ENCODE measurements around the gene PPP1CA. TPM values are rescaled to one million over a fixed set of nuclear protein-coding genes. Genes with fewer than 3 reads are reported as not detected.

Gene PPP1CA
- total RNA-seq: 100 to 1,000 TPM; 308 to 323 TPM

DNA sequence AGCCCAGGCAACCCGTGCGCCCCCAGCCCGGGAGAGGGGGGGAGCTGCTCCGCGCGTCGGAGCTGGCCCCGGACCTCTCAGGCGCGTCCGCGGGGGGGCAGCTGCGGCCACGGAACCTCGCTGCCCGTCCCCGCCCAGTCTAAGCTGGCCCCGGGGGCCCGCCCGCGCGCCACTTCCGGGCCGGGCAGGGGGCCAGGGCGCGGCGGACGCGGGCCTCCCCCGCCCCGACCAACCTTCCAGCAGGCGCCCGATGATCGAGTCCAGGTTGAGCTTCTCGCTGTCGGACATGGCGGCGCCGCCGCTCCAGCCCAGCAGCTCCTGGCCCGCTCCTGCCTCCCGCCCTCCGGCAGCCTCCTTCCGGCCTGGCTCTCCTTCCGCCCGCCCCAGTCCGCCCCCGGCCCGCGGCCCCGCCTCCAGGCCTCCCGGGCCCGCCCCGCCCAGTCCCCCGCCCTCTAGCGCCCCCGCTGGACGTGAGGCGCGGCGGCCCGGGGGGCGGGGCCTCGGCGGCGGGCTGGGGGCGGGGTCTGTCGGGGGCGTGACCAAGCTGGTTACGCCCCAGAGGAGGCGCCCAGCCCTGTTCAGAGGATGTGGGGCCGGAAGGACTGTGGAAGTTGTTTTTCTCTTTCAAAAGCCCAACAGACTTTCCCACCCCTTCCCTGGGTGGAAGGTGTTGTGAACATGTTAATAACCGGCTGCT is at the start of gene PPP1CA:
Gene PPP1CA, minus strand, starts transcription at position 364 of the 697 bp plus-strand sequence. Its CDS starts 76 bp downstream, at position 288.
- ChIA-PET POLR2A (interaction anchor here (0.5 to 3.2 kb wide), 15 partner anchors 10 to 132 kb away, joined by 3 to 26 read pairs (median 4); partner anchors contain the start of genes CLCF1, PITPNM1, POLD4 and PTPRCAP), CTCF (interaction anchor here (0.7 to 5.0 kb wide), 26 partner anchors 8 to 229 kb away, joined by 3 to 34 read pairs (median 5); partner anchors contain the start of genes NUDT8, PITPNM1, PTPRCAP and RAD9A)

DNA sequence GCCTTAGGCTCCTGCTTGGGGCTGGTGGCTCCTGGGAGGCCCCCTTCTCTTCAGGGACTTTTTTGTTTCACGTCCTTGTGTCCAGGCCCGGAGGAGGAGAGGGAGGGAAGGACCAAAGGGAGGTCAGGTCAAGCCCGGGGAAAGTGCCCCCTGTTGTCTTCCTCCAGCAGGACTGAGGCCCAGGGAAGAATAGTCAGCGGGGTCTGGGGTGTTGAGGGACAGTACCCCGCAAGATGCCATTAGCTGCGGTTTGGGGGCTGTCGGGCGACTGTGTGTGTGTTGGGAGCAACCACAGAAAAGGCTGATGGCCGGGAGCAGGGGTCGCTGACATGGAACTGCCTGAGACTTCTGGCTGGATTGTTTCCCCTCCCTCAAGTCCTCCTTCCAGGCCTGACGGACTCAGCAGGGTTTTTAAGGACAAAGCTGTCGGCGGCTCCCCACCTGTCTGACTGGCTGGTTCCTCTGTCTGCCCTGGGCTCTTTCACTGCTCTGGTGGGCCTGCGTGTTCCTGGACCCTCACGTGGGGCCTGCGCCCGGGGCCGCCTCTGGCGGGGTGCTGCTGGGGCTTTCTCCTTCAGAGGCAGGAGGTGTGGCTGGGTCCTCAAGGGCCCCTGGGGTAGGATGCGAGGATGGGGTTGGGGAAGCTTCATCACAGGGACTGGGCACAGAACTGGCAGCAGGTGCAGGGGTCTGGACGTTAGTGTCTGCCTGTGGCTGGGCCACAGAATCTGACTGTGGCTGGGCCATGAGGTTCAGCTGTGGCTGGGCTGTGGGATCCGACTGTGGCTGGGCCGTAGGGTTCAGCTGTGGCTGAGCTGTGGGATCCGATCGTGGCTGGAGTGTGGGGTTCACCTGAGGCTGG is 49.4 kb upstream of the PPP1CA start:
- ChIA-PET POLR2A (interaction anchor here (0.9 to 1.4 kb wide), 3 partner anchors 10 to 17 kb away, joined by 3 to 4 read pairs (median 3); partner anchors contain the start of gene PTPRCAP), CTCF (no interaction called here)

DNA sequence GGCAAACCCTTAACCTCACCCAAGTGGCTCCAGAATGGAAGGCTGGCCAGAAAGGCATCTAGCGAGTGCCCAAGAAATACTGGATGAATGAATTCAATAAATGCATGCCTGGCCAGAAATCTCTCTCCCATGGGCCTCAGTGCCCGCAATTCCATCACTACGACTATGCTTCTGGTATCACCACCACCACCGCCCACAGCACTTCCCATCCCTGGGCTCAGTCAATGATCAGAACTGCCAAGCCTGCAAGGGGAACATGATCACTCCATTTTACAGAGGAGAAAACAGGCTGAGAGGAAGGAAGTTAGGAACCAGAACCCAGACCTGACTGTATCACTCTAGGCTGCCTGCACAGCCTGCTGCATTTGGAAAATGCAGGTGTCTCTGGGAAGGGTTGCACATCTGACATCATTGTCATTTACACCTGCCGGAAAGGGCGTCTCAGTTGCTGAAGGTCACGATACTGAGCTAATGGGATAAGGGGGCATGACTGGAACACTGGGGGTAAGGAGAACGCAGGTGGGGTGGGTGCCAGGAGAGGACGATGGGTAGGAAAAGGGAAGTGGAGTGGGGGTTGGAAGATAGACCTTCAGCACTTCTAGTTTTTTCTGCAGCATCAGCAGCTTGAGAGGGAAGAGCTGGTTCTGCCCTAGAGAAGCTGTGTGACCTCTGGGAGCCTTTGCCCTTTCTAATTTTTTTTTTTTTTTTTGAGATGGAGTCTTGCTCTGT is 47.6 kb upstream of the PPP1CA start:
- CTCF ChIA-PET: no interaction called here
- POLR2A ChIA-PET: interaction anchor here (0.7 to 1.6 kb wide), 3 partner anchors 8 to 20 kb away, joined by 4 to 6 read pairs (median 4); partner anchors contain the start of genes PTPRCAP and TMEM134

DNA sequence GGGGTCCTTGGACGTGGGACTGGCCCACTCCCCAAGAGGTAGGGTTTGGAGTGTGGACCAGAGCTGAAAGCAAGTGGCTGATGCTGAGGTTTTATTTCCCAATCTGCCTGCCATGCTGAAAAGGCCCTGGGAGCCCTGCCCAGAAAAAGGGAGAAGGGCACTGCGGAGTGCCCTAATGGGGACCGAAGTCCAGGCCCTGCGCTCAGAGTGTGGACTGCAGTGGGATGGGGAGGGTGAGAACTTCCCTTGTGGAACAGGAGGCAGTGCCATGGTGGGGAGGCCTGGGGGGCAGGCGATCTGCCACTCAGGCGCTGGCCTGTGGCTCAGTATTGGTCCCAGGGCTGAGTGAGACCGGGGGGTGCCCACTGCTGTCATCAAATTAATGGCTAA is 46.6 kb upstream of the PPP1CA start:
- ChIA-PET POLR2A (interaction anchor here (1.2 kb wide), 1 partner anchor 20 kb away, joined by 4 read pairs; no protein-coding TSS in a partner anchor), CTCF (no interaction called here)

DNA sequence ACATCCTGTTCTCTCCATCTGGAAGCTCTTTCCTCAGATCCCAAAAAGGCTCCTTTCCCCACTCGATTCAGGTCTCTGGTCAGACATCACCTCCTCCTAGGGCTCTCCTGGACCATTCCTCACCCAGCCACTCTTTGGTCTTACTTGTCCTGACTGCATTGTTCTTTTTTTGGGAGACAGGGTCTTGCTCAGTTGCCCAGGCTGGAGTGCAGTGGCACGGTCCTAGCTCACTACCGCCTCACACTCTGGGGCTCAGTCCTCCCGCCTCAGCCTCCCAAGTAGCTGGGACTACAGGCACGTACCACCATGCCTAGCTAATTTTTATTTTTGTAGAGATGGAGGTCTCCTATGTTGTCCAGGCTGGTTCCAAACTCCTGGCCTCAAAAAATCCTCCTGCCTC is 43.9 kb upstream of the PPP1CA start:
- ChIA-PET CTCF (no interaction called here), POLR2A (interaction anchor here (0.6 to 1.2 kb wide), 3 partner anchors 9 to 43 kb away, joined by 3 to 7 read pairs (median 5); no protein-coding TSS in a partner anchor)

DNA sequence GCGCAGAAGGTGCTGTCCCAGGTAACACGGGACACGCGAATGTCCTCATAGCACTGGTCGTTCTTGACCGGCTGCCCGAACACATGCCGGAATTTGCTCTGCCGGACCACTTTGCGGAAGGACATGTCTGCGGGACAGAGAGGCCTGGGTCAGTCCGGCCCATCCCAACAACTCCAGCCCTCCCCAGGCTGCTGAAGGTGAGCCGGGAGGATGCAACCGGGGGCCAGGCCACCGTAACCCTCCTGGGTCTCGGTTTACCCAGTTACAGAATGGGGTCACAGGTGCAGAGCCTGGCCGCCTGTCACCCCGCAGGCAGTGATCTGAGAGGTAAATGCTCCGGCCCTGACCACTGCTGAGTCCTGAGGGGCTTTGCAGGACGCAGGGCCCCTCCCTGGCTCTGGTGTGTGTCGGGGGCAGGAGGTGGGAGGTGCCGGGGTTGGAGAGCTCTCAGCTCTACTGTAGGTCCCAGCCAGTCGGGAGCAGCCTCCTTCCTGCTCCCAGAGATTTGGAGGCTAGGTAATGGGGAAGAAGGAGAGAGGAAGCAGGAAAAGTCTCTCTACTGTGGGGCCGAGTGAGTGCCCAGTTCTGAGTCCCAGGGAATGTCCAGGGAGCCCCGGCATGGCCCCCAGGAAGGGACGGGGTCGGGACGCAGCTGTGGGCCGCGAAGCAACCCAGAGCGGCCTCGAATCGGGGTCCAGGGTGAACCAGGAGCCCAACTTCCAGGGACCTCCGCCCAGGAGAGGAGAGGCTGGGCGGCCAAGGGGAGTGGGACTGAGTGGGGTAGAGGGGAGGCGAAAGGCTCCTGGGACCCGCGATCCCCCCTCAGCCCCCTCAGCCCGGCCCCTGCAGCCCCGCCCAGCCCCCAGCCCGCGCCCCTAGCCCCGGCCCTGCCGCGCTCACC is 41.1 kb upstream of the PPP1CA start:
- POLR2A ChIA-PET: interaction anchor here (0.6 to 1.1 kb wide), 3 partner anchors 30 to 43 kb away, joined by 3 to 7 read pairs (median 4); no protein-coding TSS in a partner anchor
- CTCF ChIA-PET: no interaction called here

DNA sequence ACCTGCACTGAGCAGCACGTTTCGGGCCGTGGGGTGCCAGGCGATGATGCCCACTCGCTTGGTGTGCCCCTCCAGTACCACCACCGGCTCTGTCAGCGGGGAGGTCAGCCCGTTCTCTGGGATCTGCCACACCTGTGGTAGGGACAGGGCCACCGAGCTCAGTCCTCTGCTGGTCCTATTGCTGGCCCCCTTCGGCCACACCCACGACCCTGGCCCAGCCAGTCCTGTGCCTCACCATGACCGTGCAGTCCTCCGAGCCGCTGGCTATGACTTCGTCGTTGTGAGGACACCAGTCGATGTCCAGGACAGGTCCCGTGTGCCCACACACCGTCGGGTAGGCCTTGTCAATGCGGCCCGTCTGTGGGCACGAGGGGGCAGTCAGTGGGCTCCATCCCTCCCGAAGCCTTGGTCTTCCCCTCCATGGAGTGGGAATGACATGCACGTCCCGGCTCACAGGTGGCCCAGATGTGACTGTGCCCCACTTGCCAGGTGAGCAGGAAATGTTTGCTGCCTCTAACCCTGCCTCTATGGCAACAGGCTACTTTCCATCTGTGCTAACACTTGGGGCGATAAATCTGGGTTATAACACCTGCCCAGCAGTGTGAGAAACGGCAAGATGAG is 40.2 kb upstream of the PPP1CA start:
- ChIA-PET CTCF (no interaction called here), POLR2A (interaction anchor here (0.9 kb wide), 1 partner anchor 35 kb away, joined by 3 read pairs; no protein-coding TSS in a partner anchor)

DNA sequence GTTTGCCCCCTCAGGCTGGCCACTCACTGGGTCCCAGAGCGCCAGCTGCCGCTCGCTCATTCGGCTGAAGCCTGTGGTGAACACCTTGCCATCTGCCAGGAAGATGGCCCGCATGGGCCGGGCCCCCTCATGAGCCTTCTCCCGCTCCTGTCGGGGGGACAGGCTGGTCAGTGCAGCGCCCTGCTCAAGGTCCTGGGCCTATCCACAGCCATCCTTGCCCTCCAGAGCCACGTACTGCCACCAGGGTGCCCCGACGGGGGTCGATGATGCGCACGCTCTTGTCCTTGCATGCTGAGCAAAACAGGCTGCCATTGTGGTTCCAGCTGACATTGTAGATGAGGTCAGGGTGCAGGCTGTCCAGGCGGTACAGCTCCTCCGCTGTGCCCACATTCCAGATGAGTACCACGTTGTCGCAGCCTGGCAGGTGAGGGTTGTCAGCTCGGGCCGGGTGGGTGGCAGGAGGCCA is 39.5 kb upstream of the PPP1CA start:
- POLR2A ChIA-PET: interaction anchor here (0.6 to 0.9 kb wide), 2 partner anchors 8 to 34 kb away, joined by 3 to 4 read pairs; no protein-coding TSS in a partner anchor
- CTCF ChIA-PET: interaction anchor here (0.6 kb wide), 1 partner anchor 24 kb away, joined by 3 read pairs; no protein-coding TSS in a partner anchor

DNA sequence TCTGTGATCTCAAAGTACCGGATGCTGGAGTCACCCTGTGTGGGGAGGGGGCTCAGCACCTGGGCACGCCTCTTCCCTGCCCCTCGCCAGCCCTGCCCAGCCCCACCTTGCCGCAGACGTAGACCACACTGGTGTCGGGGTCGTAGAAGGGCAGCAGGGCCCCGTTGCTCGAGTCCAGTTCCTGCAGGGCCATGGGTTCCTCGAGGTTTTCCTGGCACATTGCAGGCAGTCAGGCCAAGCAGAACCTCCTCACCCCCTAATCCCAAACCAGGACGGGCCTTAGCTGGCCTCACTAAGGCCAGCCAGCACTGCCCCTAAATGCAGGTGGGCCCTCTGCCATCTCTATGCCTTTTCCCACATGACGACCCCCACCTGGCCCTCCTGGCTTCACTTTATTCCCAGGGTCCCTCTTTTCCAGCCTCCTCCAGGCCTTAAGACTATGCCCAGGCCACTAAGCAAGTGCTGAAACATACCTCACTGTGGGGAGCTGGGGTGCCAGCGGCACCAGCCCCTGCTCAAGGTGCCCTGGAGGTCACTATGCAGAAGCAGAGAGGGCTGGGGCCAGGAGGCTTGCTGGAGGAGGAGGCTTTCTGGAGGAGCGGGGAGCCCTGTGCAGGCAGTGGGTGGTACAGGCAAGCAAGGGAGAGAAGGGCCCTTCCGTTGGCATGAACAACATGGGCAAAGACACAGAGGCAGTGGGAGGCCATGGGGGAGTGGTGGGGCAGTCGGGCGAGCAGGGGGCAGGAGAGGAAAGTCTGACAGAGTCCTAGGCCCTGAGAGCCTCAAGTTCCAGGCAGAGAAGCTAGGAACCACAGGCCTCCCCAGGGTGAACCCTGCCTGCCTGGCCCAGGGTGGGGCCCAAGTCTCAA is 38.8 kb upstream of the PPP1CA start:
- CTCF ChIA-PET: interaction anchor here (0.6 kb wide), 1 partner anchor 24 kb away, joined by 3 read pairs; no protein-coding TSS in a partner anchor
- POLR2A ChIA-PET: interaction anchor here (0.6 to 4.7 kb wide), 5 partner anchors 9 to 39 kb away, joined by 3 to 39 read pairs (median 4); partner anchors contain the start of genes PPP1CA and RPS6KB2

DNA sequence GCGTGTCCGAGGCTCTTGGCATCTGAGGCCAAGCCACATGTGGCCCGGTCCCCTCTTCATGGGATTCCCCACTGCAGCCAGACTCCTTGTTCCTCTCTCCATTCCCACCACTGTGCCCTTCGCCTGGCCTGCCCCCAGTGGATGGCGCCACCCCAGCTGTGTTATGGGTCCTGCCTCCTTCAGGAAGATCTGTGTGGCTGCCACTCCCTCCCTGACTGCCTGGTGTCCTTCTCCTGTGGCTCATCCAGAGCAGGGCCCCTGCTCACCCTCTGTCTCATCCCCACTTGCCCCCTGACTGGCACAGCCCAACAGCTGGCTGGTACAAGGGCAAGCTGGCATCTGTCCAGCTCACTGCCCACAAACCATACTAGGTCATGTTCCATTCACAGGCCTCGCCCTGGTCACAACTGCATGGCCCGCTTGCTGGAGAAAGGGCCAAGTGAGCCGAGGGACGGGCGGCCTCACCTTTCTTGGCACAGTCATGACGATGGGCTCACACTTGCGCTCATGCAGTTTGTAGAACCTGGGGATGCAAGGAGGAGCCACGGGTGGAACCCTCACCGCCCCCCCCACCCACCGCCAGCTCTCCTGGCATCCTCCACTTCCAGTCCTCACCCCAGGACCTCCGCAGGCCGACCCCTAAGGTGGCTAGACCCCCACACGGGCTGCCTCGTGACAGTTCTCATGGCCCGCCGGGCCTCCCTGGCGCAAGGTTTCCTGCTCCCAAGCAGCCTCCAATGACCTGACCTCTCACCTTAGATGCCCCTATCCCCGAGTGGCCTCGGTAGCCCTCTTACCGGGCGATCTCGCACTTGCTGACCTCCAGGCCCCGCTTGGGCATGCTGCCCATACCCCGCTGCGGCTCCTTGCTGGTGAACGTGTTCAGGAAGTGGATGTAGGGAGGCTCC is 37.9 kb upstream of the PPP1CA start:
- ChIA-PET POLR2A (interaction anchor here (0.5 to 5.6 kb wide), 9 partner anchors 11 to 46 kb away, joined by 3 to 79 read pairs (median 25); partner anchors contain the start of genes AIP, PPP1CA, RPS6KB2 and TBC1D10C), CTCF (interaction anchor here (0.8 to 1.5 kb wide), 9 partner anchors 19 to 49 kb away, joined by 3 to 7 read pairs (median 4); partner anchors contain the start of genes AIP and TBC1D10C)

DNA sequence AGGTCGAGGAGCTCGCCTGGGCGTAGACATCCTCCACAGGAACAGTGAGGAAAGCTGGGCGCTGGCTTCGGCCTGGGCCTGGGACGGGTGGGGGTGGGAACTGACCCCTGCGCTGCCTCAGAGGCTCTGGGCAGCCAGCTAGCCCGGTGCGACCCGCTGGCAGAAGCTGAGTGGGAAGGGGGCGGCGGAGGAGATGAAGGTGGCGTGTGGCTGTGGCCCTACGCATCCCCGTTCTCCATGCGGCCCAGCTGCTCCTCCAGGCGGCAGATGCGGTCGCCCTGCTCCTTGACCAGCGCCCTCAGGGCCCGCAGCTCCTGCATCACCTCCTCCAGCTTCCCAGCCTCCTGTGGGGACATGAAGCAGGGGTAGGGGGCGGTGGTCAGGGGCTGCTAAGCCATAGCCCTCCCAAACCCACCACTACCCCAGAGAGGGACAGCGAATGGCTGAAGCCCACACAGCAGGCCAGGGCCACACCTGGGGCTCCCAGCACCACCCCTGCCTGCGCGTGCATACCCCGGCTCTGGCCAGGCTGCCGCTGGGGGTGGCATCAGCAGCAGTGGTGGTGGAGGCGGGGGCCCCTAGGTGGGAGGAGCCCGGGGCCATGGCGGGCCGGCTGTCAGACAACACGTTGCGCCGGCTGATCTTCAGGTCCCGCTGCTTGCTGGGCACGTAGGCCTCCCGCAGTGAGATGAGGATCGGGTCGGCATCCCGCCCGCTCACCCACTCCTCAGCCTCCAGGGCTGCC is 36.7 kb upstream of the PPP1CA start:
- ChIA-PET POLR2A (interaction anchor here (0.6 to 5.6 kb wide), 16 partner anchors 10 to 206 kb away, joined by 3 to 79 read pairs (median 12); partner anchors contain the start of genes AIP, PPP1CA, RAD9A and RPS6KB2), CTCF (interaction anchor here (0.7 to 3.0 kb wide), 15 partner anchors 10 to 68 kb away, joined by 3 to 16 read pairs (median 4); partner anchors contain the start of genes PITPNM1, PPP1CA, RPS6KB2 and TBC1D10C)

DNA sequence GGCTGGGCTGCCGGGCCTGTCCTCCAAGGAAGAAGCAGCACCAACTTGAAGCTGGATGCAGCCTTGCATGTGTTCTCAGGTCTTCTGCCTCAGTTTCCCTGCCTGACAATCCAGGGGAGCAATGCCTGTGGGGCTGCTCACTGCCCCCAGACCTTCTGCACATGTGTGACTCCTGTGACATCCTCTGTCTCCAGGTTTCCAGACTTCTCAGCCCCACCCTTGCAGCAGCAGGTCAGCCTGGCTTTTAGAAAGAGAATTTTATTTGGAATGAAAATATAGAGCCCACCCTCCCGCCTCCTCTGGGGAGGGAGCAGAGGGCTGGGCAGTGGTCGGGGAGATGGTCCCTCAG is 36.1 kb upstream of the PPP1CA start:
- ChIA-PET CTCF (interaction anchor here (0.5 to 3.0 kb wide), 13 partner anchors 9 to 69 kb away, joined by 3 to 16 read pairs (median 4); partner anchors contain the start of genes PITPNM1, PPP1CA, RPS6KB2 and TMEM134), POLR2A (interaction anchor here (0.6 to 5.6 kb wide), 16 partner anchors 9 to 205 kb away, joined by 3 to 79 read pairs (median 9); partner anchors contain the start of genes AIP, CLCF1, PPP1CA and RAD9A)

DNA sequence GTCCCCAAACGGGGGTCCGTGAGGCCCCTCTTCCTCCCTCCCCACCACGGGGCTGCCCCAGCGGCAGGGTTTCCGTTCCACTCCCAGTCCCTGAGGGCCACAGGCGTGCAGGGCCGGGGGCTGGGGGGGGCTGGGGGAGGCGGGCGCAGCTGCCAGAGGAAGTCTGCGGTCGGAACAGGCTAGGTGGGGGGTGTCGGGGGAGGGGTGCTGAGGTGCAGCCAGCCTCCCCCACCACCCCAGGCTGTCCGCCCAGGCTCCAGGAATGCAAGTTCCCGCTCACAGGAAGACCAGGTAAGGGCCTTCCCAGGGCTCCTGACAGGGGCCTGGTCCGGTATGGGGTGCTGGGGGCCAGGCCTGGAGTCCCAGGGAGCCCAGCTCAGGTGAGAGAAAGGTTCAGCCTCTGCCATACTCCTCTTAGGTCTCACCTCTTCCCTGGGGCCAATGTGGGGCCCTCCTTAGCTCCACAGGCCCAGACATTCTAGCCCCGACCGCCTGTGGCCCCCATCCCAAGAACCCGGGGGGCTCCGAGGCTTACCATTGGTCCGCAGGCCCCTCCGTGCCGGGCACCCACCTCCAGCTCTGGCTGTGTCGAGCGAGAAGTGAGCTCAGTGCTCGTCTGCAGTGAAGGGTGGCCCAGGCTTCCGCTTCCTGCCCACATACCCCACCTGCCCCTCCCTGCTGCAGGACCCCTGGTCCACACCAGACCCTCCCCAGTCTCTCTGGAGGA is 35.6 kb upstream of the PPP1CA start, which contains the start of gene PTPRCAP:
Gene PTPRCAP, minus strand, starts transcription at position 601 of the 727 bp plus-strand sequence. Its CDS starts 63 bp downstream, at position 538.
- ChIA-PET POLR2A (interaction anchor here (0.6 to 5.6 kb wide), 17 partner anchors 8 to 205 kb away, joined by 3 to 79 read pairs (median 7); partner anchors contain the start of genes AIP, CLCF1, PPP1CA and RAD9A), CTCF (interaction anchor here (0.5 to 3.0 kb wide), 14 partner anchors 9 to 69 kb away, joined by 3 to 16 read pairs (median 4); partner anchors contain the start of genes PITPNM1, PPP1CA, RPS6KB2 and TMEM134)

All from activated CD8-positive, alpha-beta memory T cell treated with anti-CD3 and anti-CD28 coated beads for 36 hours (primary cell).